HG02678 (cell line): ENCODE results near the gene GTF2H4.

Experiments
- ATAC-seq: cut with Tn5 transposase; IDR thresholded peaks from one replicate; pipeline ENCODE4 v1.9.1; 2021; ENCODE audit warnings: mild to moderate bottlenecking, moderate library complexity; ENCODE audit not compliant: unreplicated experiment

Gene GTF2H4

DNA sequence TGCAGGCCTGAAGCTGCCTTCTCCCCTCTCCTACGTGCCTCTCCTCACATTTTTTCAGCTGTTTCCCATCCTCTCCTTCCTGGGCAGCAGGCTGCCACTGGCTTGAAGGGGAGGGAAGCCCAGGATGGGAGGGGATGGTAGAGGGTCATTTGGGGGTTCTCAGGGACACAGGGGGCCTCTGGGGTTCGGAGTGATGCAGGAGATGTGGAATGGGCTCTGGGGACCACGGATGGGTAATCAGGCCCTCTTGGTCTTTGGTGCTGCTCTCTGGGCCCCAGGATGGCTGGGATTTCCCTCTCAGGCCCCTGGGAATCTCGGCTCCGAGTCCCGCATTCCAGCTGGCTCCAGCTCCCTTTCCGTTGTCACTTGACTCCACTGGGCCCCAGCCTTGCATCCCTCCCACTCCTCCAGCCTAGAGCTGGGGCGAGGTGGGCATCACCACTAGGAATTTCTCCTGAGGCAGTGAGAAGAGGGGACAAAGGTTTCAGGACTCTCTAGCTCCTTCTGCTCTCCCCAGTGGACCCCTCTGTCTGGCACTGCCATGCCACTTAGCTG is 25.7 kb upstream of the GTF2H4 start:
- ATAC-seq, result no peak

DNA sequence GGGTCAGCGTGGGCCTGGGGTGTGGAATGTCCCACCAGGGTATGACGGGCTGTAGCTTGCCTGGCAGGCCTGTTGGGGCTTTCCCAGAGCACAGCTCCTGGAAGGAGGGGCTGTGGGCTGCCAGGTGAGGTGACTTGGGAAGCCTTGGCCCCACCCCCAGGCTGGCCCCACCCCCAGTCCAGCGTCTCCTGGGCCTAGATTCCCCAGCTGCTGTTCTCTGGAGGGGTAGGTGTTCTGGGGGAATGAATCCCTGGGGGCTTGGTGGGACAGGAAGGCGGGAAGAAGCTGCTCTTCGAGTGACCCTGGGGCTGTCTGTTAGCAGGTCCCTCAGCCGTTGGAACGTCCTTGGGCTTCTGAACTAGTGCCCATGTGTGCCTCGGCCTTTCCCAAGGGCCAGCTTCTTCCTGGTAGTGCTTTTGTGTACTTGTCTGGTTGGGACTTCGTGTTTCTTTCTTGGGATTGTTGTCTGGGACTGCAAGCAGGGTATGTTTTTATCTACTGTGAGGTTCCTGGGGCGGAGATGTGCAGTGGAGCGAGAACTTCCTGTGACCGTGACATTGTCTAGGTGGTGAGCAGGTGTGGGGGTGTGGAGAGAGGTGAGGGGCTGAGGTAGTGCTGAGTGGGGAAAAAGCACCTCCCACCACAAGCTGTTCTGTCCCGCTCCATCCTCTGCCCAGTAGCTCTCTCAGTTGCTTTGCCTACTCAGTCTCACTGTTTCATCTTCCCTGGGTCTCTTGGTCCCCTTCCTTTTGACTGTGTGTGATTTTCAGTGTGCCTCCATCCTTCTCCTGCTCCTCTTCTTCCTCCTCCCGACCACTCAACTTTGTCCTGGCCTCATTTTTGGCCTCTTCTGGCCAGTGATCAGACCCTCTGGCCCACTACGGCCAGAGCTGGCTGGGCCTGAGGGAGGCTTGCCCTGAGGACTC is 25.0 kb upstream of the GTF2H4 start:
- ATAC-seq, result no peak

DNA sequence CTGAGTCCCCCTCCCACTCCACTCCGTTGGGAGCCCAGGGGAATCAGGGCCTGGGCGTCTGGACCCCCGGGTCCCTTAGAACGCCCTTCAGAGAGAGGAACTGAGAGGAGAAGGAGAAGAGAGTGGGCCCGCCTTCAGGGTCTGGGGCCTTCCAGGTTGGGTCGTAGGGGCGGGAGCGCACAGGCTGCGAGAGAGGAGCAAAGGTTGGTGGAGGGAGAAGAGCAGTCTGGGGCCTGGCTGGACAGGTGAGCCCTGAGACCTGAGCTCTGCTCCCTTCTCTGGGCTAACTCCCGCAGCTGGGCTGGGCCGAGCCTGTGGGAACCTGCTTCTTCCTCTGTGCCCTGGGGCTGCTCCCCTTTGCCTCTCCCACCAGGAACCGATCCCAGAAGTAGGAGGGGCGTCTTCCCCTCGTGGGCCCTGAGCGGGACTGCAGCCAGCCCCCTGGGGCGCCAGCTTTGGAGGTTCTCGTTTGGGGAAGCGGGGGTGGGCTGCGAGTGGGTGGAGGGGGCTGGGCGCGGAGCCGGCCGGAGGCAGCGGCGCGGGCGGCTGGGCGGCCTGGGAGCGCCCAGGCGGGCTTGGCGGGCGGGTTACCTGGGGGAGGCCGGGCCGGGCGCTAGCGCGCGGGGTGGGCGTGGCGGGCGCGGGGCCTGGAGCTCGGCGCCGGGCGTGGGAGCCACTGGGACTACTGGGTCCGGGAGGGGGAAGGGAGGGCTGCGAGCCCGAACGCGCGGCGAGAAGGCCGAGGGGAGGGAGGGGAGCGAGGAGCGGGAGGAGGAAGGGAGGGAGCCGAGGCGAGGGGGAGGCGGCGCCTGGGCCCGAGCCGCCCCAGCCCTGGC is 24.1 kb upstream of the GTF2H4 start, which contains the start of gene DDR1:
DDR1 (plus strand) TSS at position 835 of the 836 bp plus-strand sequence. CDS start 4,211 bp downstream, outside the sequence.
- ATAC-seq, result no peak

DNA sequence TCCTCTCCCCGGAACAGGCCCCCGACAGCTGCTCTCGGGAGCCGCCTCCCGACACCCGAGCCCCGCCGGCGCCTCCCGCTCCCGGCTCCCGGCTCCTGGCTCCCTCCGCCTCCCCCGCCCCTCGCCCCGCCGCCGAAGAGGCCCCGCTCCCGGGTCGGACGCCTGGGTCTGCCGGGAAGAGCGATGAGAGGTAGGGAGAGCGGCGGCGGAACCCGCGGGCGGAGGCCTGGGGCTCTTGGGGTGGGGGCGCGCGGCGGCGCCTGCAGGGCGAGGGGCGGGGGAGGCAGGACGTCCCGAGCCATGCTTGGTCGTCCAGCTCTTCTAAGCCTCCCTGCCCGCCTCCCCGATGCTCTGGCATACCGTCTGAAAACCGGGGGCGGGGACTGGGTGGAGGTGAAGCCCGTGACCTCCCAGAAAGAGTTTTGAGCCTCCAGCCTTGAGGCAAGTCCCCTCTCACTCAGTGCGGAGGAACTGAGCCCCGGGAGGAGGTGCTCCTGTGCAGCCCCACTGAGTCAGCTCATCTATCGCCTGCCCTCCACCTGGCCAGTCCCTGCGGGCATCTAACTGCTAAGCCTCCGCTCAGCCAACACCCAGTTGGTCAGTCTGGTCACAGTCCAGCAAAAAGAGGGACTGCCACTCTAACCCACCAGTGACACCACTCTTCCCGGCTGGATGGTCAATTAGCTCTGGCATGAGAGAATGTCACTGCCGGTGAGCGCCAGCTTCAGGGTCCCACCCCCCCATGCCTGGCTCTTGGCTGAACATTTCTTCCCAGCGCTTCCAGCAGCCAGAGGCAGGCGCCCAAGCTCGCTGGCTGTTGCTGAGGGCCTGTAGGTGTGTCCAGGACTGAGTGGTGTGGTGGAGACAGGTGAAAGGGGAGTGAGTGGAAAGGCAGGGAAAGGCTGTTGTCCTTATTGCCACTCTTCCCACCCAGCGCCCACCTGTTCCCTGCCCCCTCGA is 23.2 kb upstream of the GTF2H4 start:
- ATAC-seq, result no peak

DNA sequence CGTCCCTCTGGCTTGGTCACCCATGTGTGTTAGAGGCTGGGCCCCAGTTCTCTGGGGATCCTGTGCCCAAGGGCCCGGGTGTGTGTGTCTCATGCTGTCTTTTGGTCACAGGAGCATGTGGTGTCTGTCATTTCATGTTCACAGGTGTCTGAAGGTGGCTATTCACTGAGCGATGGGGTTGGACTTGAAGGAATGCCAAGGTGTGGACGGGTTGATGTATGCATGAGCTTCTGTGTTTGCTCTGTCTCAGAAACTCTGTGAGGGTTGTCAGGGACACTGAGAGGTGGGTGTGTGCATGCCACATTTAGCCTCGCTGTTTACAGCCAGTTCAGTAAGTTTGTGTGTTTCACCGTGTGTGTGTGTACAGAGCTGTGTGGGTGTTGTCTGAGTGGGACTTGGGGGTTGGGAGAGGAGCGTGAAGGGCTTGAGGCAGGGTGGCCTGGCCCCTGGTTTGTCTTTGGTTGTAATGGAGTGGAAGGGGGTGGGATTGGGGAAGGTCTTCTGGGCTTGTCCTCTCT is 22.5 kb upstream of the GTF2H4 start:
- no peak for ATAC-seq

DNA sequence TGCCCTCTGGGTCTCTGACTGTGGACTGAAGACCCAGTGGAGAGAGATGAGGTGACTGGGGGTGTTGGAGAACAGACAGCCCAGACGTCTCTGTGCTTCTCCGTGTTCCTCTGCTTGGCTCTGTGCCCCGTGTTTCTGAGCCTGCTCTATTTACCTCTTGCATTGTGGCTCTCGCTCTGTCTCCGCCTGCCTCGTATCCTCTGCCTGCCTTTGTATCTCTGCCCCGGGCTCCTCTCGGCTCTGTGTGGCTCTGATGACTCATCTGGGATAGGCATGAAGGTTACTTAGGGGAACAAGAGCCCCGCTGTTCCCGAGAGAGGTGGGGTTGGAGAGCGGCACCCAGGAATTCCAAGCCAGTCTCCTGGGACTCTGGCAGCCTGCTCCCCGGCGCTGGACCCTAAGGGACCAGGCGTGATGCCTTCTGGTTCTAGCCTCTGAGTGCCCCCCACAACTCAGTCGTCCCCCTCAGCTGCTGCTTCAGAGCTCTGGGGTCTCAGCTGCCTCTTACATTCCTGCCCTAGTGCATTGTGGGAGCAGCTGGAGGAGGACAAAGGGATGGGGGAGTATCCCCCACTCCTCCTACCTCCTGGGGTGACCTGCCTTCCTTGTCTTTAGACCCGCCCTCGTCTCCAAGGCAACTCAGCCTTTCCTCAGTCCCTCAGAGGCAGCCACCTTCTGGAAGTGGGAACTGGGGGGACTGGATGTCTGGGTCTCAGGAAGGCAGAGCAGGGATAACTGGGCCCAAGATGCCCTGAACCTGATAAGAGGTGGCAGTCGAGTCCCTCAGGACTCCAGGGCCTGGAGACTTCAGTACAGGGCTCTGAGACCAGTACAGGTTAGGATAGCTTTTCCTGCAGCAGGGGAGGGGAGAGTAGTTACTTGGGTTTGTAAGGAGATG is 21.8 kb upstream of the GTF2H4 start:
- ATAC-seq, result no peak

DNA sequence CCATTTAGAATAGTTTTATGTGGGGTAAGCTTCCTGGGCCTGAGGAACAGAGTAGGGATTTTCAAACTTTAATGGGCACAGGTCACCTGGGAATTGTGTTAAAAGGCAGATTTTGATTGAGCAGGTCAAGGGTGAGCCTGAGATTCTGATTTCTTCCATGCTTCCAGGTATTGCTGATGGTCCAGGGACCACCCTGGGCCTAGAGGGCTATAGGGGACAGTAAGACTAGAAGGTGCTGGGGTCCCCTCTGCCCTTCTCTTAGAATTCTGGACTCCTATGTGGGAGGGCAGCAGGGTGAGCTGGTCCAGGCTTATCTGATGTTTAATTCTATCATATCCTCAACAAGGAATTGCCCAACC is 21.1 kb upstream of the GTF2H4 start:
- ATAC-seq, result no peak

DNA sequence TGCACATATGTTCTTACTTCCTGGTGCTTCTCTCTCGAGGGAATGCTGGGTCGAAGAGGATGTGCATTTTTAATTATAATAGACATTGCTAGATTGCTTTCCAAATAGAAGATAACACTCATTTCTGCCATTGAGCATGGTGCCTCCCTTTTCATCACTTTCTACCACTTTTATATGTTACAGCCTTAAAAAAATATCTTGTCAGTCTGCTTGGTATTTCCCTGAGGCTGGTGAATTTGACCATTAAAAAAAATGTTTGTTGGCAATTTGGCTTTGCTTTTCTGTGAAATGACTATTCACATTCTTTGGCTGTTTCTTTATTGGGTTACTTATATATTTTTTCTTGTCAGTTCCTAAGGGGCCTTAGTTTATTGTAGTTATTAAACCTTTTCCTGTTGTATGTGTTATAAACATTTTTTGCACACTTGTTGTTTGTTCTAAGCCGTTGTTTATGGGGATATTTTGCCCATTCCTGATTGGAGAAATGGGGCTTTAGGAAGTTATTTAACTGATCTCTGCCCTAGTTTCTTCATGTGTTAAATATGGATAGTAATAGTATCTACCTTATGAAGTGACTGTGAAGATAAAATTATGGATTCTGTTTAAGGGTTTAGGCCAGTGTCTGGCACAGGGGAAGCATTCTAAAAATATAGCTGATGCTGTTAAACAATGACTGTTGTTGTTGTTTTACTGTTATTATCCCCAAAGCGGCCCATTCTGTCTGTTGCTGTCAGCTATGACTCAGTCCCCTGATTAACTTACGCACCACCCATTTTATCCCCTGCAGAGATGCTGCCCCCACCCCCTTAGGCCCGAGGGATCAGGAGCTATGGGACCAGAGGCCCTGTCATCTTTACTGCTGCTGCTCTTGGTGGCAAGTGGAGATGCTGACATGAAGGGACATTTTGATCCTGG is 19.8 kb upstream of the GTF2H4 start:
- ATAC-seq, result no peak

DNA sequence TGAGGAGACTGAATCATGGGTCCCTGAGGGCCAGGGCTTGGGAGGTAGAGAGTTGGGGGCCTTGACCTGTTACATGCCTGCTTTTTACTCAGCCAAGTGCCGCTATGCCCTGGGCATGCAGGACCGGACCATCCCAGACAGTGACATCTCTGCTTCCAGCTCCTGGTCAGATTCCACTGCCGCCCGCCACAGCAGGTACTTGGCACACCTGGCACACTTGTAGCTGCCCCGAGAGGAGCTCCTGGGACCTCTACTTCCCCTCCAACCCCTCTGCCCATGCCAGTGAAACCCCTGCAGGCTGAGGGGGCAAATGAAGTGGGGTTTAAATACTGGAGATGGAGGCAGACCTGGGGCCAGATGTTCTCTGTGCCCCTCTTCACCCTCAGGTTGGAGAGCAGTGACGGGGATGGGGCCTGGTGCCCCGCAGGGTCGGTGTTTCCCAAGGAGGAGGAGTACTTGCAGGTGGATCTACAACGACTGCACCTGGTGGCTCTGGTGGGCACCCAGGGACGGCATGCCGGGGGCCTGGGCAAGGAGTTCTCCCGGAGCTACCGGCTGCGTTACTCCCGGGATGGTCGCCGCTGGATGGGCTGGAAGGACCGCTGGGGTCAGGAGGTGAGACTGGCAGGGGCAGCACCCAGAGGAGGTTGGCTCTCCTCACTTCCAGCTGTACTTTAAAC is 19.1 kb upstream of the GTF2H4 start:
- ATAC-seq, result no peak

DNA sequence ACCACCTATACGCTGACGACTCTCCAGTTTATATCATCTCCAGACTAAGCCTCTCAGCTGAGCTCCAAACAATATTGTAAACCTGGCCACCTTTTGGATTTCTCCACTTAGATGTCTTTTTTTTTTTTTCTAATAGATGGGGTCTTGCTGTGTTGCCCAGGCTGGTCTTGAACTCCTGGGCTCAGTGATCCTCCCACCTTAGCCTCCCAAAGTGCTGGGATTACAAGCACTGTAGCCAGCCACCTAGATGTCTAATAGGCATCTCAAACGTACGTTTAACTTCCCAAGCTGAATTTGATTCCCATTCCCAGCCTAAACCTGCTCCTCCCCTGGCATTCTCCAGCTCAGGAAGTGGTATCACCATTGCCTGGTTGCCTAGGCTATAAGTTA is 18.5 kb upstream of the GTF2H4 start:
- ATAC-seq, result no peak

DNA sequence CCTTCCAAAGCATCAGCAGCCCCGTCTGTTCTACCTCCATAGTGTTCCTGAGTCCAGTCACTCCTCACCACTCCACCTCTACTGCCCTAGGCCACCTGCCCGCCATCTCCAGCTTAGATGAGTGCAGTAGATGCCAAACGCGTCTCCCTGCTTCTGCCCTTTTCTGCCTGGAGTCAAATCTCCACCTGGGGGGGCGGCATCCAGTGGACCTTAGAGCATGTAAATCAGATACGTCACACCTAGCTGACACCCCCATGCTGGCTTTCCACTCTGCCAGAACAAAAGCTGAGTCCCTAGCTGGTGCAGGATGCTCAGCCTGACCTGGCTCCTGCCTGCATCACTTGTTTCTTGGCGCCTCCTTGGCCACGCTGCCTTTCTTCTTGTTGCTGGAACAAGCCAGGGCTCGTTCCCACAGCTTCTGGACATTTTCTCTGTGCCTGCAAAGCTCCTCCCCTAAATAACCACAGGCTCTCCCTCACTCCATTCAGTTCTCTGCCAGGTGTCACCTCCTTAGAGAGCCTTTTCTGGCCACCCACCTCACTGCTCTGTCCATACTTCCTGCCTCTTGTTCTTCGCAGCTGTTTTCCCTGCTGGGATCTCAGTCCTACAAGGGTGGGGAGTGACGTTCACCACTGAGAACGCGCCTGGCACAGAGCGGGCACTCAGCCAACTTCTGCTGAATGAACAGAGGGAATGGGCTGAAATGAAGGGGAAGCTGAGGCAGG is 17.9 kb upstream of the GTF2H4 start:
- no peak for ATAC-seq

DNA sequence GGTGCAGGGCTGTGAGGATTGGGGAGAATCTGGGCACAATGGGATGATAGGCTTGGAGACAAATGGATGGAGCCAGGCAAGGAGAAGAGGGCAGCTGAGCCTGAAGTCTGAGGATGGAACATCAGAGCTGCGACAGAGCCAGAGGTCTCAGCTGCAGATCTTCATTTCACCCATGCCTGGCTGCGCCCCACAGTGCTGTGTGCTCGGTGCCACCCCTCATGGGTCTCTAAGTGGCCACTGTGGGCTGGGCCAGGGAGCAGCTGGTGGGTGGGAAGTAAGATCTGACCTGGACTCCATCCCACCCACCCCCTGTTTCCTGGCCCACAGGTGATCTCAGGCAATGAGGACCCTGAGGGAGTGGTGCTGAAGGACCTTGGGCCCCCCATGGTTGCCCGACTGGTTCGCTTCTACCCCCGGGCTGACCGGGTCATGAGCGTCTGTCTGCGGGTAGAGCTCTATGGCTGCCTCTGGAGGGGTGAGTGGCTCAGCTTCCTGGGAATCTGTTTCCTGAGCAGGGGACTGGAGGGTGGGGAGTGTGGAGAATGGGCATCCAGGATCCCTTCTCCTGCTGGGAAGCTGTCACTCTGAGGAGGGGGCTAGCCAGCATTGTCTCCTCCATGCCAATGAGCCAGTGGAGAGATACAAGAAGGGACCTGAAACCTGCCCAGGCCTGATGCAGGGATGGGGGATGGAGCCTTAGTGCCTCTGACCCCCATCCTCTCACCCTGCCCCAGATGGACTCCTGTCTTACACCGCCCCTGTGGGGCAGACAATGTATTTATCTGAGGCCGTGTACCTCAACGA is 17.2 kb upstream of the GTF2H4 start:
- ATAC-seq, result no peak

DNA sequence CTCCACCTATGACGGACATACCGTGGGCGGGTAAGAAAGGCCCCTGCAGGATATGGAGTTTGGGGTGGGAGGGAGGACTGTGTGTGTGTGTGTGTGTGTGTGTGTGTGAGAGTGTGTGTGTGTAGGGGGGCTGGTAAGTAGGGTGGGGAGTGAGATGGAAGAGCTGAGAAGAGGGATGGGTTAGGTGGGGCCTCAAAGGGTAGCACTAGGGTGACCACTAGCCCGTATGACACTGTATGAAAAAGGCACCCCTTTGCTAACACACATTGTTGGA is 16.6 kb upstream of the GTF2H4 start:
- ATAC-seq, result no peak

DNA sequence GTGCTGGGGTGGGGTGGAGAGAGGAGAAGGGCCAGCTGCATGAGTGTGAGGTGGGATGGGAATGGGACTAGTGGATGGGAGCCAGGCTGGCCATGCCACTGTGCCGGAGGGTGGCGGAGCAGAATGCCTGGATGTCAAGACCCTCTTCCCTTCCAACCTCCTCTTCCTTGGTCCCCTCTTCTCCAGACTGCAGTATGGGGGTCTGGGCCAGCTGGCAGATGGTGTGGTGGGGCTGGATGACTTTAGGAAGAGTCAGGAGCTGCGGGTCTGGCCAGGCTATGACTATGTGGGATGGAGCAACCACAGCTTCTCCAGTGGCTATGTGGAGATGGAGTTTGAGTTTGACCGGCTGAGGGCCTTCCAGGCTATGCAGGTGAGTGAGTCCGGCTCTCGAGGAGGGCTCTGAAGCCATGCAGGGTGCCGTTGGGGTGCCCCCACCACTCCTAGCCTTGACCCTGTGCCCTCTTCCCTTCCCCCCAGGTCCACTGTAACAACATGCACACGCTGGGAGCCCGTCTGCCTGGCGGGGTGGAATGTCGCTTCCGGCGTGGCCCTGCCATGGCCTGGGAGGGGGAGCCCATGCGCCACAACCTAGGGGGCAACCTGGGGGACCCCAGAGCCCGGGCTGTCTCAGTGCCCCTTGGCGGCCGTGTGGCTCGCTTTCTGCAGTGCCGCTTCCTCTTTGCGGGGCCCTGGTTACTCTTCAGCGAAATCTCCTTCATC is 16.0 kb upstream of the GTF2H4 start:
- ATAC-seq, result no peak

DNA sequence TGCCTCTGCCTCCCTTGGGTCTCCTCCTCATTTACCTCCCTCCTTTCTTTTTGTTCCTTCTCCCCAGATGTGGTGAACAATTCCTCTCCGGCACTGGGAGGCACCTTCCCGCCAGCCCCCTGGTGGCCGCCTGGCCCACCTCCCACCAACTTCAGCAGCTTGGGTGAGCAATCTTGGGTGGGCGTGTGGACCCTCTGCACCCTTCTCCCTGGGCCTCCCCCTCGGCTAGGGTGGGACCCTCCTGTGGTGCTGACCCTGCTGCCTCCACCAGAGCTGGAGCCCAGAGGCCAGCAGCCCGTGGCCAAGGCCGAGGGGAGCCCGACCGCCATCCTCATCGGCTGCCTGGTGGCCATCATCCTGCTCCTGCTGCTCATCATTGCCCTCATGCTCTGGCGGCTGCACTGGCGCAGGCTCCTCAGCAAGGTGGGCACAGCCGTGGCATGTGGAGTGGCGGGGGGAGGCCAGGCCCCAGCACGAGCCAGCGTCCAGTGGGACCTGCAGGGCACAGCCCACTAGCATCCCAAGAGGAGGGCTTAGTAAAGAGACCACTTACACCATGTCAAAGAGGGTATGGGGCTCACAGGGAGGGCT is 14.9 kb upstream of the GTF2H4 start:
- no peak for ATAC-seq
